ELR (cell line): ENCODE data around the gene RNASE11.
"Not testable (repeated sequence)": the region's sequence is repeated elsewhere in the genome, so short reads cannot be mapped to it uniquely, and the experiment has no call there.

Experiments
- DNase-seq: peaks from one replicate; pipeline ENCODE4 v3.0.0-alpha.2; 2015; ENCODE audit warnings: low read depth

The RNASE11 gene

GRCh38 chr14:20587489-20588154 is at the start of gene RNASE11:
RNASE11 (minus strand) TSS chr14:20588001.
- DNase-seq, result no peak

- peak; percentile 86 for DNase-seq
These were observed 45.3 kb upstream of the RNASE11 start for GRCh38 chr14:20632831-20633691.

DNA sequence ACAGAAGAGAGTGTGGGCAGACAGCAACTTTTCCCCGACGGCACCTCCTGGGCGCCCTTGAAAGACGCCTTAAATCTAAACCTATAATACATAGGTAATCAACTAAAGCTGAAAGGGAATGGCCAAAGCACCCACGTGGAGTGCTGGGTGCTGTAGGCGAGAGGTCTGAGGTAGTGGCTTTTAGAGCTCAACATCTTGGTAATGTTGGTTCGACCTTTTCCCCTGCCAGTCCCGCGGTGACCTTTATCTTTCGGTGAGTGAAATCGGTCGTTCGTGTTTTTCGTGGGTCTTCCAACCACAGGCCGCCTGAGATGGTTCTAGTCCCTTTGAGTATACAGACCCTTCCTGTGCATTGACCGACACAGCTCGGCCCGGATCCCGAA is 44.6 kb upstream of the RNASE11 start:
- no peak for DNase-seq

- DNase-seq, result peak; percentile 71
These were observed 44.1 kb upstream of the RNASE11 start for GRCh38 chr14:20631880-20632389.

- DNase-seq, result peak; percentile 66
These were observed 43.5 kb upstream of the RNASE11 start for GRCh38 chr14:20631023-20631879.

DNA sequence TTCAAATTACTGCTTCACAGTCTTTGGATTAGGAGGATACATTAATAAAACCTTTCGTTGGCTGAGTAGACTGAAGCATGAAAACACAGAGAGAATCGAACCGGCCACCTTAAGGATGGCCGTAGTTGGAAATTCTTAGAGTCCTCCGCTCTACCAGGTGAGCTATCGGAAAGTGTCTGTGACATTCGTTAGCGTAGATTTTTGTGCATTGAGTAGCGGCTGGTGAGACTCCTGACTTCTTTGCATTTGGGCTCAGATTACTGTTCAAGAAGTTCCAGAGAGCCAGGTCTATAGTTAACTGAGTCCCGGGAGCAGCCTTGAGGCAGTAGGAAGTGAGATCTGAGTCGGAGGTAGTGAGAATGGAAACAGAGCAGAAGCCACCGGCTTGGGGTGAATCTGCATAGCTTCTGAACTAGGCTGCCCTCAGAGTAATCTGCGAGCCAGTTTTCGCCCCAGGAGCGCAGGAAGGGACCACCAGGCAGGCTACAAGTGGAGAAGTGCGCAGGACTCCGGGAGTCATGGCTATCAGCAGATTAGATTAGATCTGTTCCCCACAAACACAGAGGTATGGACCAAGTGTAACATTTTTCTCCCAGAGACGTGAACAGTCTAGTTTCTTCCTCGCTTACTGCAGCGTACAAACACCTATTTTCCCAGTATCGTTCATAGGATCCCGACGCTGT is 42.7 kb upstream of the RNASE11 start:
- peak; percentile 75 for DNase-seq

- DNase-seq, result no peak
These were observed 40.5 kb upstream of the RNASE11 start for GRCh38 chr14:20628063-20628854.

DNA sequence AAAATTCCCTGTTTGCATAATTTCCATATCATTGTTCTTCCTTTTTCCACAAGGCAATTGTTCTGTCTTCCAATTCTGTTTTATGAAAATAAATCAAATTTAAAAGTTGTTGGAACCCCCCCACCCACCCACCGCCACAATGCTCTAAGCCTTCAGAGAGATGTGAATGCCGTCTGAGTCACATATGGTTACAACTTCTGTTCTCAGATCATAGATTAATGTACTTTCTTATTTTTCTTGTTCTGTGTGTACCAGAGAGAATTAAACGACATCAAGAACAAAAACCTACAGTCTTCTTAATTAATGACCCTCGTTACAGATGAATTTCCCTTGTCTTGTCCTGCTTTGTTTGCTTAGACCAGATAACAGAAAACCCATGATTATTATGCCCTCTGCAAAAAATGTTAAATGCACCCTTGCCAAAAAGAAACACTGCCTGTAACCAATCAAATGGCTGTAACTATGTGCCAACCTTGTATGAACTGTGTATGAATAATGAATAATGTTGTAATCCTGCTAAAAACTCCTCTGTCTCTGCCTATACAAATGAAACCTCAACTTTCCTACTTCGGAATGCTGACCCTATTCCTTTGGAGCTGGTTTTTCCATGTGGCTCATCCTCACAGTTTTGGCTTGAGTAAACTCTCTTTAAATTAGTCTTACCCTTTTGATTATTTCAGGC is 39.7 kb upstream of the RNASE11 start:
- DNase-seq, result no peak

DNA sequence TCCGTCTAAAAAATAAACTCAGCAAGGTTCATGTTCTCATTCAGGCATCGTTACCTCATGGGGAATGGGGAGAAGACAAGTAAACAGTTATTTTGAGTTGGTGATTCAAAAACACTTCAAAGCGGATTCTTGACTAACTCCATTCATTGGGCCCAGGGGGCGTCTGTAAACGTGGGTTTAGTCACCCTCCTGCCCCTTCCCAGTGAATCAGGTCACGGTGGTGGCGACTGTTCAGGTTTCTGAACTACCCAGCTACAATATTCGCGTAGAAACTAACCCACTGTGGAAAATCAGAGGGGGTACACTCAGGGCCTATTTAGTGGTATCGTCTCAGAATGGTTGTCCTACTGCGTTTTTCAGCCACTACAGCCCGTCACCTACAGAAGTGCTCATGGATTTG is 38.5 kb upstream of the RNASE11 start:
- no peak for DNase-seq

- peak; percentile 78 for DNase-seq
These were observed 36.8 kb upstream of the RNASE11 start for GRCh38 chr14:20624495-20625070.

DNA sequence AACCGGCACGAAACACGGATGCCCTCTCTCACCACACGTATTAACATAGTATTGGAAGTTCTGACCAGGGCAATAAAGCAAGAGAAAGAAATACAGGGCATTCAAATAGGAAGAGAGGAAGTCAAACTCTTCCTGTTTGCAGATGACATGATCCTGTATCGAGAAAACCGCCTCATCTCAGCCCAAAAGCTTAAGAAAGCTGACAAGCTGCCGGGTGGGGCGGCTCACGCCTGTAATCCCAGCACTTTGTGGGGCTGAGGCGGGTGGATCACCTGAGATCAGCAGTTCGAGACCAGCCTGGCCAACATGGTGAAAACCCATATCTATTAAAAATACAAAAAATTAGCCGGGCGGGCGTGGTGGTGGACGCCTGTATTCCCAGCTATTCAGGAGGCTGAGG is 36.0 kb upstream of the RNASE11 start:
- DNase-seq, result no peak

DNA sequence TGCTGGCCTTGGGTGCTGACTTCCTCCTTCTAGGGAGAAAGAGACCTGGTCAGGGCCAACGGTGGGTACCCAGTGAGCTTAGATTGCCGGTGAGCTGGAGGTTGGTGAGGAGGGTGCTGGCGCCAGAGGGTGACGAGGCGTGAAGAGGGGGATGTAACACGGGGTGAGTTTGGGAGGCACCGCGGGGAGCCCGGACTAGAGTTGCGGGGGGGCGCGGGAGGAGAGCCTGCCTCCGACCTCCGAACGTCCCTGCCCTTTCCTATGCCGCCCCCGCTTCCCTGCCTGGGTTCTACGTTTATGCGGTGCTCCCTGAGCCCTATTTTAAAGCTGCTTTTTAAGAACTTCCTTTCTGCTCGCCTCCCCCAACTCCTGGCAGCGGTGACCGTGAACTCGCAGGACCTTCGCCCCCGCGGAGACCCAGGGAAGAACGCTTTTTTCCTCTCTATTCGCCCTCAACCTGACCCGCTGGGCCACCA is 35.1 kb upstream of the RNASE11 start:
- DNase-seq, result no peak

DNA sequence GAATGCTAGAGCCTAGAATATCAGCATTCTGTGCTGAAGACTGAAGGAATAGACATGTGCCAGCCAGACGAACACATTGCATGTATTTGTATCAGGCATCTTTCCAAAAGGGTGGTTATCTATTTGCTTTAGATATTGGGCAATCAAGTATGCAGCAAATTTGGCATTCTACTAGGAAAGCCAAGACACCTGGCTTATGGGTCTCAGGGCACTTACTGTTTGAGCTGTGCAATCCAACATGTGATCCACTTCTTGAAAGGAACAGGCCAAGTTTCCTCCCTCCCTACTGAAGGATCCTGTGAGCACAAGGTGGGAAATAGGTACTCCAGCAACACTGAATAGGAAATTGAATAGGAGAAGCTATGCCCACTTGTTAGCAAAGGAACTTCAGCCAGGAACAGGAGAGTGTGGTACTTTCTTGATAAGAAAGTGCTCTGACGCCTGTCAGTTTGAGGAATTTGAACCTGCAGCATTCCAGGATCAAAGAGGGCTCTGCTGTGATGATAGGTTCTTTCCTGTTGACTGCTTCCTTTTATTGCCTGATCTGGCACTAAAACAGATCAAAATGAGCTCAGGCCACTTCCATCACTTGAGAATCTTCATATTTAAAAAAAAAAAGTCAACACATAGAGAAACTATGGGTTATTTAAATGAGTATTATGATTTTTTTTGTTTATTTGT is 33.1 kb upstream of the RNASE11 start:
- DNase-seq, result no peak

DNA sequence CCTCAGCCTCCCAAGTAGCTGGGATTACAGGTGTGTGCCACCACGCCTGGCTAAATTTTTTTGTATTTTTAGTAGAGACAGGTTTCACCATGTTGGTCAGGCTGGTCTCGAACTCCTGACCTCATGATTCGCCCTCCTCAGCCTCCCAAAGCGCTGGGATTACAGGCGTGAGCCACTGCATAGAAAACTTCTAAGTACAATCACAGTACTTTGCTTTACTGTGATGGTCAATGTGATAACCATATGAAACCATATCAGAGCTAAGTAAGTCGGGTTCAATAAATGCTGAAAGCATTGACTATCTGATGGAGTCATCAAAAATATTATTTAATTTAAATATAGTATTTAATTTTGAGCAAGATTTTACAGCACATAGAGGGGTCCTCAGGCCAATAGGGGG is 31.9 kb upstream of the RNASE11 start:
- DNase-seq, result not testable (repeated sequence)

GRCh38 chr14:20618271-20618749 is 30.5 kb upstream of the RNASE11 start:
- DNase-seq, result no peak

DNA sequence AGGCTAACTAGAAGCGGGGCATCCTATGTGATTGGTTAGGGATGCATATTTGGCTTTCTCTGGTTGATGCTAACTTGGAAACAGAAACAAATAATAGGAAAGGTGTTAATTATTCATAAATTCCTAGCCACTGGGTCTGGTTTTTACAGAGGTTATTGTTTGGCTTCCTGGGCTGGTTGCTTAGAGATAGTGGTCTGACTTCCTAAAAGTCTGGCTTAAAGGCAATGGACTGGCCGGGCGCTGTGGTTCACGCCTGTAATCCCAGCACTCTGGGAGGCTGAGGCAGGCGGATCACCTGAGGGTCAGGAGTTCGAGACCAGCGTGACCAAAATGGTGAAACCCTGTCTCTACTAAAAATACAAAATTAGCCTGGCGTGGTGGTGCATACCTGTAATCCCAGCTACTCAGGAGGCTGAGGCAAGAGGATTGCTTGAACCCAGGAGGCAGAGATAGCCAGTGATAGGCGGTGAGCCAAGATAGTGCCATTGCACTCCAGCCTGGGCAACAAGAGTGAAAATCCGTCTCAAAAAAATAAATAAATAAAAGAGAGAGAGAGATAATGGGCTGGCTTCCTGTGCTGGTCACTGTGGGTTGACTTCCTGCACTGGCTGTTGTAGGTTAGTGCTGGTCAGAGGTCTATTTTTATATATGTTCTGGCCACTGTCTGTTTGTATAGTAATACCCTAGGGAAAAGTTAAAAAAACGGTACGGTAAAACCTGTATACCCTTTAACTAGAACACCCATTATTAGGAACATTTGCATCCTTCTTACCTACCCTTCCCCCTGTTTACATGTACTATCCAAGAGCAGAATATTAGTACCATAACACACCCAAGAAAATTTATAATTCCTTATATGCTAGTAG is 29.6 kb upstream of the RNASE11 start:
- DNase-seq, result no peak

DNA sequence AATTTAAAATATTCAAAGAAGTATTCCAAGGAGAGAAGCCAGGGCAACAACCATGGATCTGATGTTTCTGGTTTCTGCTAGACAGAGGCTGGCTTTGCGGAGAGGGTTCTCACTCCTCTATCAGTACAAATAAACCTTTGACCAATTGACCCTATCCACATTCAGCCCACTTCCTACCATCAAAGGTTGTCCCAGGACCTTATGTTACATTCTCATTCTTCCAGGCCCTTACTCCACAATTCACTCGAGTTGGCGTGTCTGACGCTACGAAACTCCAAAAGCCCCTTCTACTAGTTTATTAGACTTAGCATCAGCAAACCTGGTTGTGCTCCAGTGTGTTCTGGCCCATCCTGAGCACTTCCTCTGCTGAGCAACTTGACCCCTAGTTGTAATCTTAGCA is 28.2 kb upstream of the RNASE11 start:
- DNase-seq, result no peak
